NT2/D1 (cell line): ENCODE data around the gene C1GALT1.

Source experiments
- YY1 ChIP-seq: IDR thresholded peaks from 2 replicates; pipeline ENCODE4 v1.6.1; 2011; ENCODE audit not compliant: insufficient read length, insufficient read depth
- ZNF274 ChIP-seq: IDR thresholded peaks from 2 replicates; pipeline ENCODE4 v1.6.1; 2011; ENCODE audit warnings: mild to moderate bottlenecking, low read depth, low read length

DNA sequence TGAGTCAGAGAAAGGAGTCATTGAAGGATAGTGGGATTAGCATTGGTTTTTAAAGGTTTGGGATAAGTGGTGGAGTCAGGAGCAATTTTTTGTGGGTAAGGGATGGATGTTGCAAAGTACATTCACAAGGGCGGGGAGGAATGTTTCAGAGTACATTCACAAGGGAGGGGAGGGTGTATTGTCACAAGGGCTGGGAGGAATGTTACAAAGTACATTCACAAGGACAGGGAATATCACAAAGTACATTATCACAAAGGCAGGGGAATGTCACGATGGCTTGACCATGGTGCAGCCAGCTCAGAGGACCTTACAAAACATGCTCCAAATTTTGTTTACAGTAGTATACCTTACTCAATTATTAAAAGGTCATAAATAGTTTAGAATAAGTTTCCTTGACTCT lies 30.3 kb downstream of the C1GALT1 start:
- TF ChIP-seq YY1 (no peak), ZNF274 (no peak)
